ENCODE measurements around the gene AIRE. TPM values are rescaled to one million over a fixed set of nuclear protein-coding genes. Genes with fewer than 3 reads are reported as not detected.

Gene AIRE
- total RNA-seq, 1 donor from 2014 or later, result not detected

DNA sequence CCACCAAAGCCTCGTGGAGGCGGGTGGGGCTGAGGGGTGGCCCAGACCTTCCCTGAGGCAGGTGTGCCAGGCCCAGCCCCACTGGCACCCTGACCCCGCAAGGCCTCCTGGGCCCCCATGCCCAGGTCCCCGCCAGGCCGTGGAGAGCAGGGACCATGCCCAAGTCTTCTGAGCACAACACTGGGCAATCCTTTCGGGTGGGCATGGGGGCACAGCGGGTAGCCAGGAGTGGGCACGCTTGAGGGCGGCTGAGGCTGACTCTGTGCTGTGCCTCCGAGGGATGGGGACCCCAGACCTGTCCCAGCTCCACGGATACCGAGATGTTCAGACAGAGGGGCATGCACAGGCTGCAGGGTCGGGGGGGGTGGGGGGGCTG is 40.6 kb downstream of the AIRE start:
- no peak for DNase-seq (ENCODE audit: low spot score)
- Histone ChIP-seq H3K4me1 (no peaks in the 10 kb centered on the region), H3K27me3 (no peaks in the 10 kb centered on the region), H3K9ac (no peak overlapping the region), H3F3A (ENCODE audit: low read depth) (no peaks in the 10 kb centered on the region), H2AFZ (replicated peaks) (no peak overlapping the region), H3K79me2 (ENCODE audit: low read depth) (no peaks in the 10 kb centered on the region), H3K27ac (no peak overlapping the region), H3K36me3 (no peaks in the 10 kb centered on the region), H3K4me3 (no peak overlapping the region), H4K20me1 (ENCODE audit: low read depth) (no peaks in the 10 kb centered on the region), H3K4me2 (no peak overlapping the region), H3K9me3 (ENCODE audit: low read depth) (no peaks in the 10 kb centered on the region)
- Mint-ChIP-seq H3K4me1 (no peaks in the 10 kb centered on the region), H3K9me3 (no peaks in the 10 kb centered on the region), H3K36me3 (no peaks in the 10 kb centered on the region), H3K27me3 (ENCODE audit: insufficient read depth, low read depth) (no peaks in the 10 kb centered on the region), H3K27ac (no peak overlapping the region), H3K4me3 (no peak overlapping the region)
- TF ChIP-seq CTCF (IDR thresholded peaks at IDR 0.05), result no peak
- TF ChIP-seq EZH2phosphoT487 (IDR thresholded peaks at IDR 0.05), result no peak
- no peak for TF ChIP-seq EZH2 (IDR thresholded peaks at IDR 0.05)

GRCh38 chr21:44326716-44327602 is 41.3 kb downstream of the AIRE start:
- Histone ChIP-seq H3K9ac (no peak overlapping the region), H3K9me3 (ENCODE audit: low read depth) (no peaks in the 10 kb centered on the region), H3K36me3 (no peaks in the 10 kb centered on the region), H4K20me1 (ENCODE audit: low read depth) (no peaks in the 10 kb centered on the region), H3F3A (ENCODE audit: low read depth) (no peaks in the 10 kb centered on the region), H2AFZ (replicated peaks) (no peak overlapping the region), H3K27ac (no peak overlapping the region), H3K4me1 (no peaks in the 10 kb centered on the region), H3K79me2 (ENCODE audit: low read depth) (no peaks in the 10 kb centered on the region), H3K4me3 (no peak overlapping the region), H3K27me3 (no peaks in the 10 kb centered on the region), H3K4me2 (no peak overlapping the region)
- TF ChIP-seq EZH2 (IDR thresholded peaks at IDR 0.05), result no peak
- no peak for TF ChIP-seq EZH2phosphoT487 (IDR thresholded peaks at IDR 0.05)
- no peak for TF ChIP-seq CTCF (IDR thresholded peaks at IDR 0.05)
- Mint-ChIP-seq H3K4me1 (peaks cover 3% of the 10 kb centered on the region), H3K4me3 (no peak overlapping the region), H3K27ac (no peak overlapping the region), H3K9me3 (no peaks in the 10 kb centered on the region), H3K27me3 (ENCODE audit: insufficient read depth, low read depth) (peaks cover 2% of the 10 kb centered on the region), H3K36me3 (peaks cover 2% of the 10 kb centered on the region)
- DNase-seq (ENCODE audit: low spot score), result no peak

DNA sequence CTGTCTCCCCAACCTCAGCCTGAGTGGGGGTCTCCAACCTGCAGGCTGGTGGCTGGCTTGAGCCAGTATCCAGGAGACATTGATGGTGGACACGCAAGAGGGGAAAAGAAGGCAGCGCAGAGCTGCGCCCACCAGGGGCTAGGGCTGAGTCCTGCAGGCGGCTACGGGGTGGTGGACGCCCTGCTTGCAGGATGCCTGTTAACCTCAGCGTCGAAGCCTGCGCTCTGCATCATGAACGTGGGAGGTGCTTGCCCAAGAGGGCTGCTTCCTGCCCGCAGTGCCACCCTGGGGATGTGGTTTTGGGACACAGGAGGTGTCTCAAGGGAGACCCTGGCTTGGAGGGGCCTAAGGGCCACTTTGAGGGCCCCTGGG is 41.9 kb downstream of the AIRE start:
- Histone ChIP-seq H3K4me2 (no peak overlapping the region), H2AFZ (replicated peaks) (no peak overlapping the region), H3K27me3 (no peaks in the 10 kb centered on the region), H3K36me3 (no peaks in the 10 kb centered on the region), H3K4me1 (no peaks in the 10 kb centered on the region), H3K9ac (no peak overlapping the region), H3F3A (ENCODE audit: low read depth) (no peaks in the 10 kb centered on the region), H3K4me3 (no peak overlapping the region), H3K79me2 (ENCODE audit: low read depth) (no peaks in the 10 kb centered on the region), H3K9me3 (ENCODE audit: low read depth) (no peaks in the 10 kb centered on the region), H4K20me1 (ENCODE audit: low read depth) (no peaks in the 10 kb centered on the region), H3K27ac (no peak overlapping the region)
- Mint-ChIP-seq H3K4me1 (peaks cover 5% of the 10 kb centered on the region), H3K4me3 (no peak overlapping the region), H3K36me3 (peaks cover 3% of the 10 kb centered on the region), H3K27me3 (ENCODE audit: insufficient read depth, low read depth) (peaks cover 3% of the 10 kb centered on the region), H3K27ac (no peak overlapping the region), H3K9me3 (no peaks in the 10 kb centered on the region)
- TF ChIP-seq CTCF (IDR thresholded peaks at IDR 0.05) (no peak), EZH2phosphoT487 (IDR thresholded peaks at IDR 0.05) (no peak), EZH2 (IDR thresholded peaks at IDR 0.05) (no peak)
- no peak for DNase-seq (ENCODE audit: low spot score)
